Right lung (tissue), 5 donors: ENCODE results near the gene MAML1. TPM values are rescaled to one million over a fixed set of nuclear protein-coding genes. Genes with fewer than 3 reads are reported as not detected.

Source experiments
- DNase-seq, 2 donors: peaks; one replicate each; pipeline ENCODE4 v3.0.0-alpha.2; 2013
- polyA plus RNA-seq, 5 donors: library from polyadenylated mRNA; unstranded; fragments of 120-200 nt; gene quantifications; one replicate each; pipeline versions ENCODE4 v1.2.1 to v1.2.3, GENCODE V29; 2013; ENCODE audit warnings: inconsistent platforms in 1 of 5, low replicate concordance in 1 of 5; ENCODE audit not compliant: insufficient read length in 5 of 5, insufficient read depth in 1 of 5

Gene MAML1
- polyA plus RNA-seq, 5 donors: 39.2 to 46.4 (median 43.1) TPM

DNA sequence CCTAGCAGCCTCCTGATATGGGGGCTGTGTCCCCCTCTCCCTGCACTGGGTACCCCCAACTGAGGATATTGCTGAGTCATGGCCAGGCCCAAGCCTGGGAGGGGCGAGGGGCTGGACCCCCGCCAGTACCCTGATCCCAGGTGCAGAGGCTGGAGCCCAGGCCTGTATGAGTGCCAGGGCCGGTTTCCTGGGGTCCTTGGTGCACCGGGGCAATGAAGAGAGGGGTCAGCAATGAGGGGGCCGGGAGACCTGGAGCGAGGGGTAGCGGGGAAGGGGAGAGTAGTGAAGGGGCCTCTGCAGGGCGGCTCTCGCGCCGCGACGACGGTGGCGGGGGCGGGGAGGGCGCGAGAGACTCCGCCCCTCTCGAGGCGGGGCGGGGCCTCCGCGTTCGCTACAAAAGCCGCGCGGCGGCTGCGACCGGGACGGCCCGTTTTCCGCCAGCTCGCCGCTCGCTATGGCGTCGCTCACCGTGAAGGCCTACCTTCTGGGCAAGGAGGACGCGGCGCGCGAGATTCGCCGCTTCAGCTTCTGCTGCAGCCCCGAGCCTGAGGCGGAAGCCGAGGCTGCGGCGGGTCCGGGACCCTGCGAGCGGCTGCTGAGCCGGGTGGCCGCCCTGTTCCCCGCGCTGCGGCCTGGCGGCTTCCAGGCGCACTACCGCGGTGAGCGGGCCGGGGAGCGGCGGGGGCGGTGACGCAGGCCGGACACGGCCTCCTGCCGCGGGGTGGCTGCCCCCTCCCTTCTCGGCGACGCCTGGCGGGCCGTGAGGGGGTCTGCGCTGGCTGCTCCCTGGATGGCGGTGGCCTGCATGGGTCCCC is 88.1 kb downstream of the MAML1 start, which contains the start of gene SQSTM1:
Gene SQSTM1 (plus strand): TSS at position 423 of the 815 bp plus-strand sequence. CDS start 32 bp downstream, at position 455.
- DNase-seq: peak; percentile 87 to 92

DNA sequence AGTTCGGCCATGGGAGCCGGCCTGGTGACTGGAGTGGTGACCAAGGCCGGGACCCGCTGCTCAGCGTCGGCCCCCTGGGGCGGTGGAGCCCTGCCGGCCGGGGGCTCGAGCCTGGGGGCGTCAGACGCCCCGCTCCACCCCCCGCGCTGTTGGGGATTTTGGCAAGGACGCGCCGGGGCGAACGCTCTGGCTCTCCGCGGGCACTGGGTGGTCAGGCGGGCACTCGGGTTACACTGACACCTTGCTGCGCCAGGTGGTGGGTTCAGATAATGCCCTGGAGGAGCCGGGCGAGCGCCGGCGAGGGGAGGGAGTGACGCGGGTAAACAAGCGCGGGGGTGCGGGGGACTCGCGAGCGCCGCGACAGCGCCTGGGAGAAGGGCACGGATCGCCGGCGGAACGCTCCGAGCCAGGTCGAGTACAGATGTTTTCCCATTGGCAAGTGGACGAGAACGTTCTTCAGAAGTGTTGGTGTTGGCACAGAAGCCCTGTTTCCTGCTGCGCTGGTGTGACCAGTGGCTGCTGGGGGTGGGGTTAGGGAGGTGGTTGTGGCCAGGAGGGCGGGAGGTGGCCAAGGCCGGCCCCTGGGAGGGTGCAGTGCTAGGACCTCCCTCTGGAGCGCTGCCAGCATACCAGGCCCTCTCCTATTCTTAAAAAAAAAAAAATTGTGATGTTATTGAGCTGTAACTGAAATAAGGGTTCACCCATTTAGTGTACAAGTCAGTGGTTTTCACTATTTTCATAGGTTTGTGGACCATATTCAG is 88.9 kb downstream of the MAML1 start:
- peak; percentile 91 to 92 for DNase-seq

DNA sequence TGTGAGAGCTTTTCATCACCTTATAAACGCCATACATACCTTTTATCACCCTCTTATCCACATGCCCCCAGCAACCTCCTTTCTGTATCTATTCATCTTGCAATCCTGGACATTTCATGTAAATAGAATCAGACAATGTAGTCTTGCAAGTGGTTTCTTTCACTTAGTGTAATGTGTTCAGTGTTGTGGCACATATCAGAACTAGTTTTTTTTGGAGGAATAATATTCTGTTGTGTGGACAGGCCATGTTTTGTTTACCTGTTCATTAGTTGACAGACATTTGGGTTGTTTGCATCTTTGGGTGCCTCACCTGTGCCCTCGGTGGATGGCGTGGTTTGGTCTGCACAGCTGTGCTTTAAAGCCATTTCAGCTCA is 89.4 kb downstream of the MAML1 start:
- no peak for DNase-seq

DNA sequence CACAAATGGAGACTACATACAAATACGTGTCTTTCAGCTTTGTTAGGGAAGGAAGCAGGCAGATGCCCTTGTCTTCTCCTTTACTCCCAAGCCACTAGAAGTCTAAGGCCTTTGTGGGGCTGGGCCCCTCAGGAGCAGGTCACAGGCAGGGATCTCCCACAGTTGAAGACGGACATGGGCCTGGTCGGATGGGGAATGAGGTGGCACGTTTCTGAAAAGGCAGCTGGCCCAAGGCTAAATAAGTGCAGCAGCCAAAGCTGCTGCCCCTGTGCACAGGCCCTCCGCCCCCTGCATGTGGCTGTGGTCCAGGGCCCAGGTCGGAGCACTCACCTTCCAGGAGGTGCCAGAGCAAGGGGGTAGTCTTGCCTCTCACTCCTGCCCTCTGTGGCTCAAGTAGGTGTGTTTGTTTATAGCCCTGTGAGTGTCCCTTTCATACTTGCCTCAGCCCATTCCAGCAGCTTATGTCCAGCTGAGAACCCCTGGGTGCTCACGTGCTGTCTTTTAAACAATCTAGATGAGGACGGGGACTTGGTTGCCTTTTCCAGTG is 89.9 kb downstream of the MAML1 start:
- DNase-seq: no peak

DNA sequence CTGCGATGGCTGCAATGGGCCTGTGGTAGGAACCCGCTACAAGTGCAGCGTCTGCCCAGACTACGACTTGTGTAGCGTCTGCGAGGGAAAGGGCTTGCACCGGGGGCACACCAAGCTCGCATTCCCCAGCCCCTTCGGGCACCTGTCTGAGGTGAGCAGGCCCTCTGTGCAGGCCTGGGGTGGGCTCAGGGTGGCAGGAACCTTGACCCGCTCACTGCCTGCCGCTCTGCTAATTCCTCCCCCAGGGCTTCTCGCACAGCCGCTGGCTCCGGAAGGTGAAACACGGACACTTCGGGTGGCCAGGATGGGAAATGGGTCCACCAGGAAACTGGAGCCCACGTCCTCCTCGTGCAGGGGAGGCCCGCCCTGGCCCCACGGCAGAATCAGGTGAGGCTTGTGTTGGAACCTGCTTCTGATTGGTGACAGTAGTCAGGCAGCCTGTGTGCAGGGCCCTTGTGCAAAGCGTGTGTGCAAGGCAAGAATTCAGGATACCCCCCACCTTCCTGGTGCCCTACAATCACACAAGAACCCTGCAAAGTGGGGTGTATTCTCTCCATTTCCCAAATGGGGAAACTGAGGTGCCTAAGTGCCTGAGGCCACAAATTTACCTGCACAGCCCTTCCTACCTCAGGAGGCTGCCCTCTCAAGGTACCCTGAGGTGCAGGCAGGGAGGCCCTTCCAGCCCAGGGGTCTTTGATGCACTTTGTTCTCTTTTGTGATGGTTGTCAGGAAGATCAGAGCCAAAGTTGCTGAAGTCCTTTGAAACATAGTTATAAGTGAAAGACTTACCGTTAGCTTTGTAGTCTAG is 91.5 kb downstream of the MAML1 start:
- DNase-seq: no peak

DNA sequence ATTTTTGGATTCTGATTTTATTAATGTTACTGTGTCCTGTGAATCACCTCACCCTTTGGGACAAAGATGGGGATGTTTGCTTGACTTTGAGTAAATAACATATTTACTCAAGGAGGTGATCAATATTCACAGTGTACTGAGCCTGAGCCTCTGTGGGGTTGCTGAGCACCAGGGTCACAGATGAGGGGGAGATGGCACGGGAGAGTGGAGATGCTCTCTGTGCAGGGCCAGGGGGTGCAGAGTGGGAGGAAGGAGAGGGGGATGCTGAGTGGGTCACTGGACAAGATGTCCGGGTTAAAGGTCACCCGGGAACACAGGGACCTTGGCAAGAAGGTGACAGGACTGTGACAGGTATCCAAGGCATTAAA is 92.1 kb downstream of the MAML1 start:
- no peak for DNase-seq

DNA sequence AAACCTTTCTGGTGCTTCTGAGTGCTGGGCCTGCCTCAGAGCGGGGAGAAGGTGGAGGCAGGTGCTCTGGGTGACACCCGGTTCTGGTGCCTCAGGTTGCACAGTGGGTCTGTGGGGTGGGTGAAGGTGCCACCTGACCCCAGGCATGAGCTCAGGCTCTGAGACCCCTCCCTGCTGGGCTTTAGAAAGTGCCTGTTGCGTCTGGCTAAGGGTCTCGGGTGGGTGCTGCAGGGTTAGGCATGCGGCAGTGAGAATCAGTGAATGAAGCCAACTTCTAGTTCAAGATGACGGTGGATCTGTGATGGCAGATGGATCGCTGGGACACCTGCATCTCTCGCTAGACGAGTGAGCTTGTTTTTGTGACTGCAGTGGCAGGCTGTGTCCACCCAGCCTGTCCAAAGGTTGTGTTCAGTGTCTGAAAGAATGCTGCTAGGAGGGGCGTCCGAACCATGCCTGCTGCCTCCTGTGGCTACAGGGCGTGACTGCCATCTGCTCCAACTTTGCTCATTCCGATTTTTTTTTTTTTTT is 93.1 kb downstream of the MAML1 start:
- no peak for DNase-seq

Other genes starting within 250 kb of the MAML1 start
- gene RUFY1, start 182.3 kb upstream of the MAML1 start, polyA plus RNA-seq: 10 to 100 TPM; 68.9 to 92.5 (median 77.2) TPM
- 1,000 to 10,000 TPM; 1,262 to 1,948 (median 1,836) TPM for gene HNRNPH1, start 109.2 kb upstream of the MAML1 start, polyA plus RNA-seq
- gene CBY3, start 51.8 kb upstream of the MAML1 start, polyA plus RNA-seq: 1 to 10 TPM in 1 of 5 donors, under 1 TPM in 4; 0.28 to 1.1 (median 0.77) TPM
- 100 to 1,000 TPM; 301 to 471 (median 437) TPM for gene CANX, start 33.9 kb upstream of the MAML1 start, polyA plus RNA-seq
- gene LTC4S, start 61.2 kb downstream of the MAML1 start, polyA plus RNA-seq: 10 to 100 TPM in 1 of 5 donors, 1 to 10 TPM in 4; 3.0 to 10.5 (median 4.4) TPM
- 100 to 1,000 TPM in 2 of 5 donors, 10 to 100 TPM in 3; 84.5 to 115 (median 96.8) TPM for gene MGAT4B, start 74.0 kb downstream of the MAML1 start, polyA plus RNA-seq
- gene SQSTM1, start 88.1 kb downstream of the MAML1 start, polyA plus RNA-seq: 100 to 1,000 TPM in 2 of 5 donors, 10 to 100 TPM in 3; 68.4 to 113 (median 97.1) TPM
- gene MRNIP, start 126.0 kb downstream of the MAML1 start, polyA plus RNA-seq: 10 to 100 TPM; 38.9 to 53.4 (median 43.3) TPM
- gene TBC1D9B, start 175.1 kb downstream of the MAML1 start, polyA plus RNA-seq: 100 to 1,000 TPM in 1 of 5 donors, 10 to 100 TPM in 4; 76.3 to 100 (median 89.1) TPM